IMR-90 (cell line): ENCODE measurements around the gene ZNF532.

Experiments used
- BHLHE40 ChIP-seq: fragments of 150-350 bp; IDR thresholded peaks from 2 replicates; pipeline ENCODE4 v1.6.1; 2016; ENCODE audit warnings: mild to moderate bottlenecking, low read depth, low read length
- RAD21 ChIP-seq: IDR thresholded peaks from 2 replicates; pipeline ENCODE4 v1.6.1; 2012; ENCODE audit warnings: low read length, improper control_type of control experiment

DNA sequence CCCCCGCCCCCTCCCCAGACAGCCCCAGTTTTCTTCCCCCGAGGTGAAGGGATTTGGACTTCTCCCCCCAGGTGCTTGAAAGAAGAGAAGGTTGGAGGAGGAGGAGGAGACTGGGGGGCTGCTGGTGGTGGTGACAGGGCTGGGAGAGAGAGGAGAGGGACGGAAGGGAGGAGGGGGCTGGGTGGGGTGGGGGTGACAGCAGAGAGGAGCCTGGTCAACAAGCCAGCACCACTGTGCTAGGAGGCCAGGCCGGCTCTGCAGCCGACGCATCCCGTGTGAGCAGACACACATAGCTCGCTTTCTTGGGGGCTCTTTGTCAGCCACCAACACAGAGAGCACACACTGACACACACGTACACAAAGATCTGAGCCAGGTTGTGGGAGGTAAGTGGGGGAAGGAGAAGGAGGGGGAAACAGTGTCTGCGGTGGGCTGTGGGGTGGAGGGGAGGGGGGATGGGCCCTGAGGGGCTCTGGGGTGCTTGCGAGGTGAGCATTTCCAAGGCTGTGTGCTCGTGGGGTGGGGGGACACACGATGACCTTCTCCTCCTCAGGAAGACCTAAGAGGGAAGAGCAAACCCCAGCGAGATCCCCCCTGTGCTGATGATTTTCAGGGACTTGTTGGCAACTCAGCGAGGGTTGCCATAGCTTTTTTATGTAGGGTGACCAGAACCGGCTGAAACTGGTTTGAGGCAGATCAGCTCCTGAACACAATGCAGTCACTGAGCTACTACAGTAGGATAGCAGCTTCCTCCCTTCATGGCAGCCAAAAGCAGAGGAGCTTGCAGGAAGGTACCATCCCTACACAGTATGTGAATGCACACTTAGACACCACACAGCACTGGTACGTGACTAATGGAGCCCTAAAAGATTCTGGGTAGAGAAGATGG, at the start of gene ZNF532:
- TF ChIP-seq RAD21 (no peak; the same call in 1 of the 2 replicates), BHLHE40 (no peak)
